ENCODE results near the gene C2CD2L. TPM values are rescaled to one million over a fixed set of nuclear protein-coding genes. Genes with fewer than 3 reads are reported as not detected.

C2CD2L gene
- polyA plus RNA-seq, 1 of the 3 experiments (the other 2 are of a cell fraction) = 8.6 TPM

DNA sequence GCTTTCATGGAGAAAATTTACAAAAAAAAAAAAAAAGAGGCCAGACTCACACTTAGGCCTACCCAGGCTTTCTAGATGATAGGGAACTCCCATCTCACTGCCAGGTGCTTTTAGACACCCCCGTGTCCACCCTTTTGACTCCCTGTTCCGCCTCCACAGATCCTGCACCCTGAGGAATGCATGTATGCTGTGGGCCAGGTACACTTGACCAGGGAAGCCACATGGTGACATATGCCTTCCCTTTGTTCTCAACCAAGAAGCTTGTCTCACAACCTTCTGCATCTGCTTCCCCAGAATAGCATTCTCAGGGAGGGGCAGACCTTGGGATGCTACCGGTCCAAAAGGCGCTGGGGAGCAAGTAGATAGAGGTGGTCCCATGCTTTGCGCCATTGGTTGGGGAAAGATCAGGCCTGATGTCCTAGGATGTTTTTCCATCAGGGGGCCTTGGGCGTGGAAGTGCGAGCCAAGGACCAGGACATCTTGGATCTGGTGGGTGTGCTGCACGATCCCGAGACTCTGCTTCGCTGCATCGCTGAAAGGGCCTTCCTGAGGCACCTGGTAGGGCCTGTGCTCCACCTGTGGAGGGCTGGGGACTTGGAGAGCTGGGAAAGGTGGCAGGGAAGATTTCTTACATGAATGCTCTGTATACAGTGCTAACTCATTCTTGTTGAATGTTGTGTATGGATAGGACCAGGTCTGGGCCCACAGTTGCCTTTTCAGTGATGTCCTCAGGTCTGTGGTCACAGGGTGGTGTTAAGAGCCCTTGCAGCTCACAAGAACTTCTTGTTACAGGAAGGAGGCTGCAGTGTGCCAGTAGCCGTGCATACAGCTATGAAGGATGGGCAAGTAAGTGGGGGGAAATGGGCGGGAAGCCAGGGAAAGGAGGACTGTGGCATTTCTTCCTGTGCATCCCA lies 14.9 kb upstream of the C2CD2L start (continued):
- TF ChIP-seq, protein P1, sequence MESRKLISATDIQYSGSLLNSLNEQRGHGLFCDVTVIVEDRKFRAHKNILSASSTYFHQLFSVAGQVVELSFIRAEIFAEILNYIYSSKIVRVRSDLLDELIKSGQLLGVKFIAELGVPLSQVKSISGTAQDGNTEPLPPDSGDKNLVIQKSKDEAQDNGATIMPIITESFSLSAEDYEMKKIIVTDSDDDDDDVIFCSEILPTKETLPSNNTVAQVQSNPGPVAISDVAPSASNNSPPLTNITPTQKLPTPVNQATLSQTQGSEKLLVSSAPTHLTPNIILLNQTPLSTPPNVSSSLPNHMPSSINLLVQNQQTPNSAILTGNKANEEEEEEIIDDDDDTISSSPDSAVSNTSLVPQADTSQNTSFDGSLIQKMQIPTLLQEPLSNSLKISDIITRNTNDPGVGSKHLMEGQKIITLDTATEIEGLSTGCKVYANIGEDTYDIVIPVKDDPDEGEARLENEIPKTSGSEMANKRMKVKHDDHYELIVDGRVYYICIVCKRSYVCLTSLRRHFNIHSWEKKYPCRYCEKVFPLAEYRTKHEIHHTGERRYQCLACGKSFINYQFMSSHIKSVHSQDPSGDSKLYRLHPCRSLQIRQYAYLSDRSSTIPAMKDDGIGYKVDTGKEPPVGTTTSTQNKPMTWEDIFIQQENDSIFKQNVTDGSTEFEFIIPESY (IDR thresholded peaks at IDR 0.05; ENCODE audit: borderline replicate concordance, low read depth) = no peak
- TF ChIP-seq, protein P2, sequence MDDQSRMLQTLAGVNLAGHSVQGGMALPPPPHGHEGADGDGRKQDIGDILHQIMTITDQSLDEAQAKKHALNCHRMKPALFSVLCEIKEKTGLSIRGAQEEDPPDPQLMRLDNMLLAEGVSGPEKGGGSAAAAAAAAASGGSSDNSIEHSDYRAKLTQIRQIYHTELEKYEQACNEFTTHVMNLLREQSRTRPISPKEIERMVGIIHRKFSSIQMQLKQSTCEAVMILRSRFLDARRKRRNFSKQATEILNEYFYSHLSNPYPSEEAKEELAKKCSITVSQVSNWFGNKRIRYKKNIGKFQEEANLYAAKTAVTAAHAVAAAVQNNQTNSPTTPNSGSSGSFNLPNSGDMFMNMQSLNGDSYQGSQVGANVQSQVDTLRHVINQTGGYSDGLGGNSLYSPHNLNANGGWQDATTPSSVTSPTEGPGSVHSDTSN (IDR thresholded peaks at IDR 0.05) = no peak
- TF ChIP-seq NRF1 (IDR thresholded peaks at IDR 0.05; ENCODE audit: low read depth, low read length) = no peak
- TF ChIP-seq, protein P3, sequence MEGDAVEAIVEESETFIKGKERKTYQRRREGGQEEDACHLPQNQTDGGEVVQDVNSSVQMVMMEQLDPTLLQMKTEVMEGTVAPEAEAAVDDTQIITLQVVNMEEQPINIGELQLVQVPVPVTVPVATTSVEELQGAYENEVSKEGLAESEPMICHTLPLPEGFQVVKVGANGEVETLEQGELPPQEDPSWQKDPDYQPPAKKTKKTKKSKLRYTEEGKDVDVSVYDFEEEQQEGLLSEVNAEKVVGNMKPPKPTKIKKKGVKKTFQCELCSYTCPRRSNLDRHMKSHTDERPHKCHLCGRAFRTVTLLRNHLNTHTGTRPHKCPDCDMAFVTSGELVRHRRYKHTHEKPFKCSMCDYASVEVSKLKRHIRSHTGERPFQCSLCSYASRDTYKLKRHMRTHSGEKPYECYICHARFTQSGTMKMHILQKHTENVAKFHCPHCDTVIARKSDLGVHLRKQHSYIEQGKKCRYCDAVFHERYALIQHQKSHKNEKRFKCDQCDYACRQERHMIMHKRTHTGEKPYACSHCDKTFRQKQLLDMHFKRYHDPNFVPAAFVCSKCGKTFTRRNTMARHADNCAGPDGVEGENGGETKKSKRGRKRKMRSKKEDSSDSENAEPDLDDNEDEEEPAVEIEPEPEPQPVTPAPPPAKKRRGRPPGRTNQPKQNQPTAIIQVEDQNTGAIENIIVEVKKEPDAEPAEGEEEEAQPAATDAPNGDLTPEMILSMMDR (IDR thresholded peaks at IDR 0.05) = no peak
- no peak for TF ChIP-seq EP300 (IDR thresholded peaks at IDR 0.05; ENCODE audit: borderline replicate concordance in 1 of 2, low read depth in 1 of 2, low read length in 1 of 2)
- no peak for TF ChIP-seq EZH2phosphoT487 (IDR thresholded peaks at IDR 0.05; ENCODE audit: borderline replicate concordance, low read depth)
- no peak for TF ChIP-seq CHD2 (IDR thresholded peaks at IDR 0.05; ENCODE audit: low read length, partially characterized antibody)

DNA sequence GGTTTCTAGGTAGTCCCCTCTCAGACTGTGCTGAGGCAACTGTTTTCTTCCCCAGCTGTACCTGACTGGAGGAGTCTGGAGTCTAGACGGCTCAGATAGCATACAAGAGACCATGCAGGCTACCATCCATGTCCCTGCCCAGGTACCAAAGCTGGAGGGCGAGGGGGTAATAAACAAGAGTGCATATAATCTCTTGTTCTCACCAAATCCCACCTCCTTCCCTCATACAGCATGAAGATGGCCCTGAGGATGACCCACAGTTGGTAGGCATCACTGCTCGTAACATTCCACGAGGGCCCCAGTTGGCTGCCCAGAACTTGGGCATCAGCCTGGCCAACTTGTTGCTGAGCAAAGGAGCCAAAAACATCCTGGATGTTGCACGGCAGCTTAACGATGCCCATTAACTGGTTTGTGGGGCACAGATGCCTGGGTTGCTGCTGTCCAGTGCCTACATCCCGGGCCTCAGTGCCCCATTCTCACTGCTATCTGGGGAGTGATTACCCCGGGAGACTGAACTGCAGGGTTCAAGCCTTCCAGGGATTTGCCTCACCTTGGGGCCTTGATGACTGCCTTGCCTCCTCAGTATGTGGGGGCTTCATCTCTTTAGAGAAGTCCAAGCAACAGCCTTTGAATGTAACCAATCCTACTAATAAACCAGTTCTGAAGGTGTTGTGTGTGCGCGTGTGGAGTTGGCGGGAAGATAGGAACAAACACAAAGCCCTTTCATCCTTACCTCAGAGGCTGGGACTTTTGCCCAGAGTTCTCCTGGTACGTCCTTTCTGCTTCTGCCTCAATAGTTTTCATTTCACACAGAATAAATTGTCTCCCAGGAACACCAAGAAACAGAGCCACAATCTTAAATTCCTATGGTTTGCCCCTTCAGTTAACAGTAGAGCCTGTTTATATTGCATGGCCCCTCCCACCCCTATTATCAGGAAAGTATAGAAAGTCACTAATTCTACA lies 14.0 kb upstream of the C2CD2L start:
- WGBS (ENCODE audit: low lambda C conversion rate) = 26% methylated on average over 12 of the region's 12 CpGs
- Histone ChIP-seq H3K36me3 (replicated peaks in 1 of 2; ENCODE audit: control insufficient read depth in 1 of 2, insufficient read depth in 2 of 2, low read length in 1 of 2) (peaks cover 45 to 55% of the 10 kb centered on the region in 2 experiments), H3K27me3 (ENCODE audit: insufficient read depth) (no peaks in the 10 kb centered on the region), H3K27ac (ENCODE audit: low read depth in 2 of 2, low read length in 1 of 2) (peak overlapping the region; percentile 72 to 89), H3F3A (replicated peaks; ENCODE audit: insufficient read depth) (peaks cover 46% of the 10 kb centered on the region), H4K20me1 (ENCODE audit: insufficient read depth) (peaks cover 31% of the 10 kb centered on the region), H3K9me3 (no peaks in the 10 kb centered on the region), H3K4me1 (ENCODE audit: control insufficient read depth in 1 of 2, insufficient read depth in 2 of 2, low read depth in 1 of 2, low read length in 1 of 2) (peaks cover 21 to 22% of the 10 kb centered on the region in 2 experiments; a peak in 2 of 4 replicates), H3K9me2 (no peaks in the 10 kb centered on the region), H3K4me2 (peak overlapping the region; percentile 98), H3K9ac (peak overlapping the region; percentile 89), H3K79me2 (ENCODE audit: insufficient read depth) (peaks cover 41% of the 10 kb centered on the region), H2AFZ (ENCODE audit: low read depth) (no peak overlapping the region; the same call in 1 of the 2 replicates), H3K4me3 (ENCODE audit: low read depth in 2 of 2, low read length in 1 of 2) (peak overlapping the region; percentile 84 to 87)
- ChIA-PET POLR2A (interaction anchor here (0.8 to 2.6 kb wide), 4 partner anchors 13 to 248 kb away, joined by 3 to 17 read pairs (median 6); partner anchors contain the start of genes C1QTNF5, C2CD2L and HYOU1), CTCF (interaction anchor here (0.6 to 3.4 kb wide), 15 partner anchors 7 to 570 kb away, joined by 3 to 20 read pairs (median 5); partner anchors contain the start of genes NLRX1, SLC37A4 and VPS11)
- no peak for TF ChIP-seq GATA2 (CRISPR knock-in tag; IDR thresholded peaks at IDR 0.05)
- TF ChIP-seq, protein P4, sequence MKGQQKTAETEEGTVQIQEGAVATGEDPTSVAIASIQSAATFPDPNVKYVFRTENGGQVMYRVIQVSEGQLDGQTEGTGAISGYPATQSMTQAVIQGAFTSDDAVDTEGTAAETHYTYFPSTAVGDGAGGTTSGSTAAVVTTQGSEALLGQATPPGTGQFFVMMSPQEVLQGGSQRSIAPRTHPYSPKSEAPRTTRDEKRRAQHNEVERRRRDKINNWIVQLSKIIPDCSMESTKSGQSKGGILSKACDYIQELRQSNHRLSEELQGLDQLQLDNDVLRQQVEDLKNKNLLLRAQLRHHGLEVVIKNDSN (IDR thresholded peaks at IDR 0.05; ENCODE audit: borderline replicate concordance, low read depth) = no peak
- DNase-seq = no peak

All from SK-N-SH (cell line).